GM12878 (cell line): ENCODE measurements around the gene PLGRKT. TPM values are rescaled to one million over a fixed set of nuclear protein-coding genes. Genes with fewer than 3 reads are reported as not detected.

Experiments
- ATF7 ChIP-seq: fragments of 450-650 bp; IDR thresholded peaks from 2 replicates; pipeline ENCODE4 v1.6.1; 2016; ENCODE audit warnings: low read depth, mild to moderate bottlenecking
- BACH1 ChIP-seq: fragments of 450-650 bp; IDR thresholded peaks from 2 replicates; pipeline ENCODE4 v1.6.1; 2017; ENCODE audit warnings: mild to moderate bottlenecking, borderline replicate concordance
- CBFB ChIP-seq: IDR thresholded peaks from 2 replicates; pipeline ENCODE4 v1.6.1; 2016; ENCODE audit warnings: antibody characterized with exemption, low read depth
- CBX5 ChIP-seq: sonication (generic); IDR thresholded peaks from 2 replicates; pipeline ENCODE4 v1.6.1; 2016; ENCODE audit warnings: low read depth, moderate library complexity, mild to moderate bottlenecking, inconsistent platforms
- FOXK2 ChIP-seq: fragments of 450-650 bp; IDR thresholded peaks from 2 replicates; pipeline ENCODE4 v1.6.1; 2017; ENCODE audit warnings: mild to moderate bottlenecking, moderate library complexity
- HDAC2 ChIP-seq: fragments of 200-600 bp; sonication (generic); IDR thresholded peaks from 2 replicates; pipeline ENCODE4 v1.6.1; 2017
- LARP7 ChIP-seq: fragments of 450-650 bp; IDR thresholded peaks from 2 replicates; pipeline ENCODE4 v1.6.1; 2017; ENCODE audit warnings: mild to moderate bottlenecking
- MYB ChIP-seq: fragments of 150-350 bp; IDR thresholded peaks from 2 replicates; pipeline ENCODE4 v1.6.1; 2014; ENCODE audit warnings: mild to moderate bottlenecking, low read depth, low read length, borderline replicate concordance
- NFYB ChIP-seq: IDR thresholded peaks from 2 replicates; pipeline ENCODE4 v1.6.1; 2011; ENCODE audit warnings: low read depth, mild to moderate bottlenecking, low read length, improper control_type of control experiment, moderate library complexity; ENCODE audit not compliant: insufficient read depth
- NR2C1 ChIP-seq: fragments of 450-650 bp; IDR thresholded peaks from 2 replicates; pipeline ENCODE4 v1.6.1; 2017; ENCODE audit warnings: antibody characterized with exemption, mild to moderate bottlenecking, moderate library complexity
- POLR2A ChIP-seq: IDR thresholded peaks from 2 replicates; pipeline ENCODE4 v1.6.1; 2011; ENCODE audit warnings: low read depth, mild to moderate bottlenecking, low read length
- SMAD5 ChIP-seq: IDR thresholded peaks from 2 replicates; pipeline ENCODE4 v1.6.1; 2016; ENCODE audit warnings: antibody characterized with exemption, low read depth
- SPI1 ChIP-seq: IDR thresholded peaks from 2 replicates; pipeline ENCODE4 v1.6.1; 2011; ENCODE audit warnings: low read depth, mild to moderate bottlenecking, low read length, moderate library complexity, borderline replicate concordance; ENCODE audit not compliant: insufficient read depth
- SUPT20H ChIP-seq: IDR thresholded peaks from 2 replicates; pipeline ENCODE4 v1.6.1; 2011; ENCODE audit warnings: low read depth, mild to moderate bottlenecking, low read length, moderate library complexity, borderline replicate concordance; ENCODE audit not compliant: control insufficient read depth
- SUZ12 ChIP-seq: fragments of 200-600 bp; sonication (generic); IDR thresholded peaks from one replicate; pipeline ENCODE4 v1.6.1; 2018; ENCODE audit warnings: antibody characterized with exemption, mild to moderate bottlenecking; ENCODE audit not compliant: unreplicated experiment
- TAF1 ChIP-seq: IDR thresholded peaks from 2 replicates; pipeline ENCODE4 v1.6.1; 2011; ENCODE audit warnings: mild to moderate bottlenecking, low read depth, low read length, borderline replicate concordance
- TCF3 ChIP-seq: IDR thresholded peaks from 2 replicates; pipeline ENCODE4 v1.6.1; 2012; ENCODE audit warnings: low read depth, mild to moderate bottlenecking, low read length, borderline replicate concordance; ENCODE audit not compliant: insufficient read depth
- ZNF274 ChIP-seq: IDR thresholded peaks from one replicate; pipeline ENCODE4 v1.8.0; 2011; ENCODE audit not compliant: insufficient read length, insufficient read depth
- polyA plus RNA-seq, 11 experiments: library from polyadenylated mRNA; depleted of rRNA in 4 of 11; unstranded in 6 of 11; stranded (reverse) in 5 of 11; fragments of >200 nt; fragmentation: Nextera tagmentation in 4 of 11; fragmentation: Illumina TruSeq in 1 of 11; extraction: Ambion mirVana in 4 of 11; extraction: Trizol in 1 of 11; gene quantifications; 1 replicate in 1 of 11; 2 replicates in 10 of 11; pipeline versions ENCODE4 v1.2.1 to v1.2.3, GENCODE V29; 2011 to 2016; ENCODE audit warnings: inconsistent platforms in 2 of 11, missing spikeins in 2 of 11, low read depth in 1 of 11
- total RNA-seq, 4 experiments: library from RNA; depleted of rRNA in 3 of 4; stranded (reverse); fragments of >200 nt in 3 of 4; fragmentation: Illumina TruSeq in 1 of 4; extraction: Trizol in 1 of 4; gene quantifications; 2 replicates each; pipeline versions ENCODE4 v1.2.1 to v1.2.3, GENCODE V29; 2013 to 2021
- TF ChIP-seq, protein P1 (sequence below): fragments of 450-650 bp; IDR thresholded peaks from 2 replicates; pipeline ENCODE4 v1.6.1; 2016; ENCODE audit warnings: mild to moderate bottlenecking, moderate library complexity, borderline replicate concordance
- TF ChIP-seq, protein P2 (sequence below): IDR thresholded peaks from 2 replicates; pipeline ENCODE4 v1.6.1; 2011; ENCODE audit warnings: low read depth, low read length, improper control_type of control experiment, borderline replicate concordance
- TF ChIP-seq, protein P3 (sequence below), 3 experiments: IDR thresholded peaks in 2 of 3; conservative IDR thresholded peaks in 1 of 3; 2 replicates each; pipeline ENCODE4 v1.5.1; 2011; ENCODE audit warnings: low read depth in 3 of 3, low read length in 3 of 3, mild to moderate bottlenecking in 3 of 3, control low read depth in 2 of 3, moderate library complexity in 2 of 3, inconsistent platforms in 1 of 3, mixed read lengths in 1 of 3; ENCODE audit not compliant: control insufficient read depth in 2 of 3, insufficient read depth in 1 of 3; ENCODE audit errors: extremely low read depth in 1 of 3

The PLGRKT gene
- total and polyA plus RNA-seq, 10 of the 15 experiments (the other 5 are each of a cell fraction or from before 2014, with no cell fraction given) = 25.2 to 72.3 (median 38.4) TPM

DNA sequence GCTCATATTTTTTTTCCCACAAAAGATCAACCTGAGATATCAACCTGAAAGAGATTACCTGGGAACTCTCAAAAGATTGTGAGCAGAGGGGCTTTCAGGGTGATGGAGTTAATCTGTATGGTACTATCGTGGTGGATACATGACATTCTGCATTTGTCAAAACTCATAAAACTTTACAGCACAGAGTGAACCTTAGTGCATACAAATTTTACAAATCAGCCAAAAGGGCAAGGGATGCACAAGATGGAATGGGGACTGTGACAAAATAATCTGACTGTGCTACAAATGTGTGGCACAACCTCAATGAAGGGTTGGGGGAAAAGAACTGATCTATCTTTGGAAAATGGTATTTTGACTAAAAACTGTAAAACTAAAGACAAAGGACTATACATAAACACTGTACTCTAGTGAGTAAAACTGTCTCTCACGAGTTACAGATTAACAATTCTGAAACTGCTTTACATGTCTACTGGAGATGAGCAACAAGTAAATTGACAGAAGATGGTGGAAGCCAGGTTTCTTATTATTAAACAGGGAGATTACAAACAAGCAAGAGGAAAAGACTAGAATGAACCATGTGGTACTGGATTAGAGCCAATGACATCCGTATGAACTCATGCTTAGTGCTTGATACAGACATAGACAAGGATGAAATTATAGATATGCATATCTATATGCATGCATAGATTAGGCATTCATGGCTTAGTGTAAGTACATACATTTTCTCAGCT is 73.3 kb downstream of the PLGRKT start (continued):
- TF ChIP-seq NFYB (no peak), BACH1 (peak; percentile 30; the same call in 1 of the 2 replicates), ATF7 (peak; percentile 68), SUPT20H (no peak), ZNF274 (no peak), SMAD5 (no peak), FOXK2 (no peak), SUZ12 (no peak), CBX5 (no peak), LARP7 (no peak), TAF1 (no peak), NR2C1 (no peak), TCF3 (no peak), CBFB (no peak), POLR2A (no peak), HDAC2 (no peak), SPI1 (no peak), MYB (no peak)
- TF ChIP-seq, protein P1, sequence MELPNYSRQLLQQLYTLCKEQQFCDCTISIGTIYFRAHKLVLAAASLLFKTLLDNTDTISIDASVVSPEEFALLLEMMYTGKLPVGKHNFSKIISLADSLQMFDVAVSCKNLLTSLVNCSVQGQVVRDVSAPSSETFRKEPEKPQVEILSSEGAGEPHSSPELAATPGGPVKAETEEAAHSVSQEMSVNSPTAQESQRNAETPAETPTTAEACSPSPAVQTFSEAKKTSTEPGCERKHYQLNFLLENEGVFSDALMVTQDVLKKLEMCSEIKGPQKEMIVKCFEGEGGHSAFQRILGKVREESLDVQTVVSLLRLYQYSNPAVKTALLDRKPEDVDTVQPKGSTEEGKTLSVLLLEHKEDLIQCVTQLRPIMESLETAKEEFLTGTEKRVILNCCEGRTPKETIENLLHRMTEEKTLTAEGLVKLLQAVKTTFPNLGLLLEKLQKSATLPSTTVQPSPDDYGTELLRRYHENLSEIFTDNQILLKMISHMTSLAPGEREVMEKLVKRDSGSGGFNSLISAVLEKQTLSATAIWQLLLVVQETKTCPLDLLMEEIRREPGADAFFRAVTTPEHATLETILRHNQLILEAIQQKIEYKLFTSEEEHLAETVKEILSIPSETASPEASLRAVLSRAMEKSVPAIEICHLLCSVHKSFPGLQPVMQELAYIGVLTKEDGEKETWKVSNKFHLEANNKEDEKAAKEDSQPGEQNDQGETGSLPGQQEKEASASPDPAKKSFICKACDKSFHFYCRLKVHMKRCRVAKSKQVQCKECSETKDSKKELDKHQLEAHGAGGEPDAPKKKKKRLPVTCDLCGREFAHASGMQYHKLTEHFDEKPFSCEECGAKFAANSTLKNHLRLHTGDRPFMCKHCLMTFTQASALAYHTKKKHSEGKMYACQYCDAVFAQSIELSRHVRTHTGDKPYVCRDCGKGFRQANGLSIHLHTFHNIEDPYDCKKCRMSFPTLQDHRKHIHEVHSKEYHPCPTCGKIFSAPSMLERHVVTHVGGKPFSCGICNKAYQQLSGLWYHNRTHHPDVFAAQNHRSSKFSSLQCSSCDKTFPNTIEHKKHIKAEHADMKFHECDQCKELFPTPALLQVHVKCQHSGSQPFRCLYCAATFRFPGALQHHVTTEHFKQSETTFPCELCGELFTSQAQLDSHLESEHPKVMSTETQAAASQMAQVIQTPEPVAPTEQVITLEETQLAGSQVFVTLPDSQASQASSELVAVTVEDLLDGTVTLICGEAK = peak; percentile 56; the same call in 1 of the 2 replicates
- TF ChIP-seq, protein P2, sequence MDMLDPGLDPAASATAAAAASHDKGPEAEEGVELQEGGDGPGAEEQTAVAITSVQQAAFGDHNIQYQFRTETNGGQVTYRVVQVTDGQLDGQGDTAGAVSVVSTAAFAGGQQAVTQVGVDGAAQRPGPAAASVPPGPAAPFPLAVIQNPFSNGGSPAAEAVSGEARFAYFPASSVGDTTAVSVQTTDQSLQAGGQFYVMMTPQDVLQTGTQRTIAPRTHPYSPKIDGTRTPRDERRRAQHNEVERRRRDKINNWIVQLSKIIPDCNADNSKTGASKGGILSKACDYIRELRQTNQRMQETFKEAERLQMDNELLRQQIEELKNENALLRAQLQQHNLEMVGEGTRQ = no peak
- TF ChIP-seq, protein P3, sequence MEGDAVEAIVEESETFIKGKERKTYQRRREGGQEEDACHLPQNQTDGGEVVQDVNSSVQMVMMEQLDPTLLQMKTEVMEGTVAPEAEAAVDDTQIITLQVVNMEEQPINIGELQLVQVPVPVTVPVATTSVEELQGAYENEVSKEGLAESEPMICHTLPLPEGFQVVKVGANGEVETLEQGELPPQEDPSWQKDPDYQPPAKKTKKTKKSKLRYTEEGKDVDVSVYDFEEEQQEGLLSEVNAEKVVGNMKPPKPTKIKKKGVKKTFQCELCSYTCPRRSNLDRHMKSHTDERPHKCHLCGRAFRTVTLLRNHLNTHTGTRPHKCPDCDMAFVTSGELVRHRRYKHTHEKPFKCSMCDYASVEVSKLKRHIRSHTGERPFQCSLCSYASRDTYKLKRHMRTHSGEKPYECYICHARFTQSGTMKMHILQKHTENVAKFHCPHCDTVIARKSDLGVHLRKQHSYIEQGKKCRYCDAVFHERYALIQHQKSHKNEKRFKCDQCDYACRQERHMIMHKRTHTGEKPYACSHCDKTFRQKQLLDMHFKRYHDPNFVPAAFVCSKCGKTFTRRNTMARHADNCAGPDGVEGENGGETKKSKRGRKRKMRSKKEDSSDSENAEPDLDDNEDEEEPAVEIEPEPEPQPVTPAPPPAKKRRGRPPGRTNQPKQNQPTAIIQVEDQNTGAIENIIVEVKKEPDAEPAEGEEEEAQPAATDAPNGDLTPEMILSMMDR (IDR thresholded peaks at IDR 0.05 in 2 of 3, conservative IDR thresholded peaks at IDR 0.05 in 1 of 3; ENCODE audit: control insufficient read depth in 2 of 3, extremely low read depth in 1 of 3, insufficient read depth in 1 of 3, low read depth in 3 of 3, low read length in 3 of 3) = no peak
